ENCODE measurements around the gene KRTAP5-8. TPM values are rescaled to one million over a fixed set of nuclear protein-coding genes. Genes with fewer than 3 reads are reported as not detected.
A peak's percentile ranks its signal among the peaks of the same experiment; 100 is the strongest.
"Not testable (repeated sequence)": the region's sequence is repeated elsewhere in the genome, so short reads cannot be mapped to it uniquely, and the experiment has no call there.

Gene KRTAP5-8
- total and polyA plus RNA-seq, 2 experiments from 2014 or later: not detected

DNA sequence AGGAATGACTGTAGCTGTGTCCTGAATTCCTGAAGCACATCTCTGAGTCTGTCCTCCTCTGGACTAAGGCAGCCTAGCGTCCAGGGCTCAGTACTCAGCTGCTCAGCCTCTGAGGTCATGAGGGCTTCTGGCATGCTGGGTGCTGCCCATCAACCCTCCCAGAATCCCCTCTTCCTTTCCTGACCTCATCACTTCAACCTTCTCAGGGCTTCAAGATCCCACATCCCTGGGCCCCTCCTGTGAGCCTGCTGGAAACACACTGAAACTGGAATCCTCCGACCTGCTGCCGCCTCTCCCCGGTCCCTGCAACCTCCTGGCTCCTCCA is 803 bp downstream of the KRTAP5-8 start:
- no peak for DNase-seq (ENCODE audit: low read depth in 1 of 2, low spot score in 1 of 2)
- TF ChIP-seq, protein P1, sequence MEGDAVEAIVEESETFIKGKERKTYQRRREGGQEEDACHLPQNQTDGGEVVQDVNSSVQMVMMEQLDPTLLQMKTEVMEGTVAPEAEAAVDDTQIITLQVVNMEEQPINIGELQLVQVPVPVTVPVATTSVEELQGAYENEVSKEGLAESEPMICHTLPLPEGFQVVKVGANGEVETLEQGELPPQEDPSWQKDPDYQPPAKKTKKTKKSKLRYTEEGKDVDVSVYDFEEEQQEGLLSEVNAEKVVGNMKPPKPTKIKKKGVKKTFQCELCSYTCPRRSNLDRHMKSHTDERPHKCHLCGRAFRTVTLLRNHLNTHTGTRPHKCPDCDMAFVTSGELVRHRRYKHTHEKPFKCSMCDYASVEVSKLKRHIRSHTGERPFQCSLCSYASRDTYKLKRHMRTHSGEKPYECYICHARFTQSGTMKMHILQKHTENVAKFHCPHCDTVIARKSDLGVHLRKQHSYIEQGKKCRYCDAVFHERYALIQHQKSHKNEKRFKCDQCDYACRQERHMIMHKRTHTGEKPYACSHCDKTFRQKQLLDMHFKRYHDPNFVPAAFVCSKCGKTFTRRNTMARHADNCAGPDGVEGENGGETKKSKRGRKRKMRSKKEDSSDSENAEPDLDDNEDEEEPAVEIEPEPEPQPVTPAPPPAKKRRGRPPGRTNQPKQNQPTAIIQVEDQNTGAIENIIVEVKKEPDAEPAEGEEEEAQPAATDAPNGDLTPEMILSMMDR (IDR thresholded peaks at IDR 0.05; ENCODE audit: low read depth, low read length): no peak
- no peaks in the 10 kb centered on the region for H3K9me3 ChIP-seq (ENCODE audit: low read depth)
- H3K27ac ChIP-seq: no peak overlapping the region
- no peak overlapping the region for H3K4me3 ChIP-seq
- H3K27me3 ChIP-seq: no peaks in the 10 kb centered on the region
- H3K36me3 ChIP-seq: no peaks in the 10 kb centered on the region
- peaks cover 6% of the 10 kb centered on the region for H3K4me1 ChIP-seq (ENCODE audit: low read depth)

DNA sequence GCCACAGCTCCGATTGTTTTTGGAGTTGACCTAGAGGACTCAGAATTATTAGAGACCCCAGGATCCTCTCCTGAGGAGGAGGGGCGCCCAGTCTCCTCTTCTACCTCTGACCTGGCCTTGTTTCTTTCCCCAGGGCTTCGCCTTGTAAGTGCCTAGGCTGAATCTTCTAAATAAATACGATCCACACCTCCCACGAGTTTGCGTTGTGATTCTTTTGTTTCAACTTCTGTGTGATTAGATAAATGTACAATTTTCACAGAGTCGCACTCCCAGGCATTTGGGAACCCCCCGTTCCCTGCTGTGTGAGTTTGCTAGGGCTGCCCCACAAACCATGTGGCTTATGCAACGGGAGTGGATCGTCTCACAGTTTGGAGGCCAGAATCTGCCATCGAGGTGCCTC is 1.2 kb downstream of the KRTAP5-8 start:
- Histone ChIP-seq H3K9me3 (ENCODE audit: low read depth) (no peaks in the 10 kb centered on the region), H3K27me3 (no peaks in the 10 kb centered on the region), H3K4me3 (no peak overlapping the region), H3K36me3 (no peaks in the 10 kb centered on the region), H3K27ac (no peak overlapping the region), H3K4me1 (ENCODE audit: low read depth) (peaks cover 6% of the 10 kb centered on the region)
- TF ChIP-seq, protein P1 (IDR thresholded peaks at IDR 0.05; ENCODE audit: low read depth, low read length): no peak
- no peak for DNase-seq (ENCODE audit: low read depth in 1 of 2, low spot score in 1 of 2)

DNA sequence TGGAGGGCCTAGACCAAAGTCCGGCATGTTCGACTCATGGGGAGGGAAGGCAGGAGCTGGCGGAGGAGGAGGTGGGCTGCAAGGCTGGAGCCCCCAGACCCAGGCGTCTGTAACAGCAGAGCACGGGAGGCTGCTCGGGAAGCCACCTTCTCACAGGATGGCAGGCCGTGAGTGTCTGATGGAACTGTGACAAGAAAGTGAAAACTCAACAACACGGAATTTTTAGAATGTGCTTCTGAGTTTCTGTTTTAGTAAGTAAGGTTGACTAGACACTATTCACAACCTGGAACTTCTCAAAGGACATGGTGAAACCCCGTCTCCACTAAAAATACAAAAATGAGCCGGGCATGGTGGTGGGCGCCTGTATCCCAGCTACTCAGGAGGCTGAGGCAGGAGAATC is 2.1 kb downstream of the KRTAP5-8 start:
- not testable (repeated sequence) for DNase-seq (ENCODE audit: low read depth in 1 of 2, low spot score in 1 of 2); H3K4me1 ChIP-seq (ENCODE audit: low read depth); H3K36me3 ChIP-seq; H3K27me3 ChIP-seq; H3K27ac ChIP-seq; H3K4me3 ChIP-seq; H3K9me3 ChIP-seq (ENCODE audit: low read depth)

DNA sequence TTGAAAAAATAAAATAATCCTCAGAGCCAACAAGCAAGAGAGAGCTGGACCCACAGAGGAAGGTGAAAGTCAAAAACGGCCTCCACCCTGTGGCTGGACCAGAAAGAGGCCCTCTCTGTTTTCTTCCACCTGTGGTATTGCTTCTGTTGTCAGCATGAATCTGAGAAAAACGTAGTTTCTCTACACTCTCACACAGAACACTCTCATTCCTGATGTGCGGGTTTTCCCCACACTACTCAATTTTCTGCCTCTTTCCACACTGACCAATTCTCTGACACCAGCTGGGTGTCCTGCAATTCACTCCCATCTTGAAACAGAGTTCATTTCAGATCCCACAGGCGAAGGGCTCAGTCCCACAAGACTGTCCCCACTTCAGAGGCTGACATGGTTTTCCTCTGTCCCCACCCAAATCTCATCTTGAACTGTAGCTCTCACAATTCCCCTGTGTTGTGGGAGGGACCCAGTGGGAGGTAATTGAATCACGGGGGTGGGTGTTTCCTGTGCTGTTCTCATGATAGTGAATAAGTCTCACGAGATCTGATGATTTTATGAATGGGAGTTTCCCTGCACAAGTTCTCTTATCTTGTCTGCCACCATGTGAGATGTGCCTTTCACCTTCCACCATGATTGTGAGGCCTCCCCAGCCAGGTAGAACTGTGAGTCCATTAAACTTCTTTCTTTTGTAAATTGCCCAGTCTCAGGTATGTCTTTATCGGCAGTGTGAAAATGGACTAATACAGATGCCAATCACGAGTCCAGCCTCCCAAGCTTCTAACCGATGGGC is 2.9 kb downstream of the KRTAP5-8 start:
- H3K4me3 ChIP-seq; DNase-seq (ENCODE audit: low read depth in 1 of 2, low spot score in 1 of 2); H3K27me3 ChIP-seq; H3K4me1 ChIP-seq (ENCODE audit: low read depth); H3K27ac ChIP-seq; H3K36me3 ChIP-seq; H3K9me3 ChIP-seq (ENCODE audit: low read depth): not testable (repeated sequence)

DNA sequence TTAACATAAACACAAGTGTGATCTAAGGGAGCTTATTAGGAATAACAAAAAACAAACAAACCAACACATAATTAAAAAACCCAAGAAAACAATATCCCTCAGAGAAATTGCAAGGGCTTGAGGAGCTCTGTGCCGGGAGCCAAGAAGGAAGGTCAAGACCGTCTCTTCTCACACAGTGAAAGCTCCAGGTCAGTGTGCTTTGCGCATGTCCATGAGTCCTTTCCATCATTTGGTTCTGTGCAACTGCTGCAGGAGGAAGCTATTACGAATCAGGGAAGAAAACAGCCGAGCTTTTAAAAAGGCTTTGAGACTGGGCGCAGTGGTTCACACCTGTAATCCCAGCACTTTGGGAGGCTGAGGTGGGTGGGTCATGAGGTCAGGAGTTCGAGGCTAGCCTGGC is 4.6 kb downstream of the KRTAP5-8 start:
- Histone ChIP-seq H3K36me3 (no peaks in the 10 kb centered on the region), H3K9me3 (ENCODE audit: low read depth) (no peaks in the 10 kb centered on the region), H3K27me3 (no peaks in the 10 kb centered on the region), H3K27ac (no peak overlapping the region), H3K4me1 (ENCODE audit: low read depth) (no peaks in the 10 kb centered on the region), H3K4me3 (no peak overlapping the region)
- TF ChIP-seq, protein P1 (IDR thresholded peaks at IDR 0.05; ENCODE audit: low read depth, low read length): no peak
- no peak for DNase-seq (ENCODE audit: low read depth in 1 of 2, low spot score in 1 of 2)

DNA sequence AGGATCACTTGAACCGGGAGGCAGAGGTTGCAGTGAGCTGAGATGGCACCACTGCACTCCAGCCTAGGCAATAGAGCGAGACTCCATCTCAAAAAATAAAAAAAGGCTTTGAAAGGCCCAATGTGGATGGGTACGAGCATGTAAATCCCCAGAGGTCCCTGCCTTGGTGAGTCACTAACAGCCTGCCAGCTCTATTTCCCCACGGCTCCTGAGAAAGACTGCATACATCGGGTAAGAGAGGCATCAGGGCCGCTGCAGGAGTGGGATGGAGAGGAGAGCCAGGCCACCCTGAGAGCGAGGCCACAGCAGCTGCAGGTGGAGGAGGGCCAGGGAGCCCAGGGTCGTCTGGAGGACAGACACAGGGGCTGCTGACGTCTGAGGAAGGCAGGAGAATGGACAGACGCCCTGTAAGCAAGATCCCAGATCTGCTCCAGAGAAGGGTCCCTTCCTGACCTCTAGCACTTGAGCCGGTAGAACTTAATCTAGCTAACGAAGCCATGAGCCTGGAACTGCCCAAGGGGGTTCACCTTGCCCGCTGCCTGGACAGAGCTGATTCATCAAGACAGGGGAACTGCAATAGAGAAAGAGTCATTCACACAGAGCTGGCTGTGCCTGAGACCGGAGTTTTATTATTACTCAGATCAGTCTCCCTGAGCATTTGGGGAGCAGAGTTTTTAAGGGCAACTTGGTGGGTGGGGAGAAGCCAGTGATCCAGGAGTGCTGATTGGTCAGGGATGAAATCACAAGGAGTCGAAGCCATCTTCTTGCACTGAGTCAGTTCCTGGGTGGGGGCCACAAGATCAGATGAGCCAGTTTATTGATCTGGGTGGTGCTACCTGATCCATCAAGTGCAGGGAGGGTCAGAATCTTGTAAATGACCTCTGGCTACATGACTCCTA is 5.3 kb downstream of the KRTAP5-8 start:
- DNase-seq (ENCODE audit: low read depth in 1 of 2, low spot score in 1 of 2): peak; percentile 4 to 17
- H3K4me3 ChIP-seq: no peak overlapping the region
- TF ChIP-seq, protein P1 (IDR thresholded peaks at IDR 0.05; ENCODE audit: low read depth, low read length): no peak
- H3K27ac ChIP-seq: no peak overlapping the region
- H3K36me3 ChIP-seq: no peaks in the 10 kb centered on the region
- no peaks in the 10 kb centered on the region for H3K27me3 ChIP-seq
- H3K9me3 ChIP-seq (ENCODE audit: low read depth): no peaks in the 10 kb centered on the region
- H3K4me1 ChIP-seq (ENCODE audit: low read depth): no peaks in the 10 kb centered on the region
